GM19035 (cell line): ENCODE data around the gene USP11.

Experiments used
- ATAC-seq: cut with Tn5 transposase; IDR thresholded peaks from one replicate; pipeline ENCODE4 v1.9.1; 2021; ENCODE audit not compliant: unreplicated experiment

Gene USP11

GRCh38 chrX:47202877-47203276 is 29.9 kb upstream of the USP11 start:
- ATAC-seq: no peak

DNA sequence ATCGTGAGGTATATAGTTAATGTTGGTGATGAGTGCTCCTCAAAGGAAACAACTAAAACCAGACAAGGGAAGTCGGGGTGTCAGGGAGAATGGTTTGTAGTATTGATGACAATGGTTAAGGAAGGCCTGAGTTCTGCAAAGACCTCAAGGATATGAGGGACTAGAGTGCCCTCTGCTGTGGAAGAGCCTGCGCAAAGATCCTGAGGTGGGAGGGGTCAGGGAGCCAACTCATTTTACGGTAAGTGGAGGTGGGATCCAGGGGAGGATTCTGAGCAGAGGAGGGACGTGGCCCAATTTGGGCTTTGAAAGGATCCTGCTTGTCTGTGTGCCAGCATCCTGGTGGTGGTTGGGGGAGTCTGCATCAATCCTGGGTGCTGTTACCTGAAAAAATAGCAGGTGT is 27.8 kb upstream of the USP11 start:
- ATAC-seq: no peak

- no peak for ATAC-seq
Measured at GRCh38 chrX:47206316-47206715, 26.5 kb upstream of the USP11 start.

DNA sequence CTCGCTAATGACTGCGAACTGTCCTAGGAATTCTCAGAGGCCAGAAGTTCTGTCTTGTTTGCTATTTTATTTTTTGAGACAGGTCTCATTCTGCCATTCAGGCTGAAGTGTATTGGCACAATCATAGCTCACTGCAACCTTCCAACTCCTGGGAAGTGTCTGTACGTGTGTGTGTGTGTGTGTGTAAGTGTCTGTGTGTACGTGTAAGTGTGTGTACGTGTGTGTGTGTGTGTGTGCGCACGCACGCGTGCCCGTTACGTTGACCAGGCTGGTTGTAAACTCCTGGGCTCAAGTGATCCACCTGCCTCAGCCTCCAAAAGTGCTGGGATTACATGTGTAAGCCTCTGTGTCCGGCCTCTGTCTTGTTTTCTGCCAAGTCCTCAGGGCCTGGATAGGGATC is 24.7 kb upstream of the USP11 start:
- ATAC-seq: no peak

- ATAC-seq: no peak
Measured at GRCh38 chrX:47209508-47210238, 23.1 kb upstream of the USP11 start.

GRCh38 chrX:47210661-47211425 is 22.0 kb upstream of the USP11 start:
- no peak for ATAC-seq

GRCh38 chrX:47212381-47213293 is 20.2 kb upstream of the USP11 start:
- ATAC-seq: no peak

- no peak for ATAC-seq
Measured at GRCh38 chrX:47214435-47215077, 18.3 kb upstream of the USP11 start.

- ATAC-seq: no peak
Measured at GRCh38 chrX:47215291-47215900, 17.4 kb upstream of the USP11 start.

DNA sequence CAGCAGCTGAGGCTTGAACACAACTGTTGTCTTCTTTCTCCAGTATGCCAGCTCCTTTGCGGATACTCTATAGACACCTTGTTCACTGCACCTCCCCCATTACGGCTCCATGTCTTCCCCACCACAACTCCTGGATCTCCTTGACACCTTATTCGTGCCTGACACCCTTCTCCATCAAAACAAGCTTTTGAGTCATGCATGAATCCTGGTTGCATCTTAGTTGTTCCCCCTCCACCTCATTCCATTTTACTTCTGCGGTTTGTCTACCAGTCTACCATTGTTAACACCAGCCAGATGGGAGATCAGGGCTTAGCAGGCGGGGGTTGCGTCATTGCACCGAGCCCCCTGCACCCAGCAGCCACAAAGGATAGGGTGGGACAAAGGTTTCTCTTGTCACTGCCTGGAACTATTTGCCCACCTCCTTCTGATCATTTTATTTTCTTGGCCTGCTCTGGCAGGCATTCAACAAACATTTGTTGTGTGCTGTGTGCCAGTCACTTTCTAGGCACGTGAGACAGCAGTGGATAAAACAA is 16.4 kb upstream of the USP11 start:
- ATAC-seq: no peak

DNA sequence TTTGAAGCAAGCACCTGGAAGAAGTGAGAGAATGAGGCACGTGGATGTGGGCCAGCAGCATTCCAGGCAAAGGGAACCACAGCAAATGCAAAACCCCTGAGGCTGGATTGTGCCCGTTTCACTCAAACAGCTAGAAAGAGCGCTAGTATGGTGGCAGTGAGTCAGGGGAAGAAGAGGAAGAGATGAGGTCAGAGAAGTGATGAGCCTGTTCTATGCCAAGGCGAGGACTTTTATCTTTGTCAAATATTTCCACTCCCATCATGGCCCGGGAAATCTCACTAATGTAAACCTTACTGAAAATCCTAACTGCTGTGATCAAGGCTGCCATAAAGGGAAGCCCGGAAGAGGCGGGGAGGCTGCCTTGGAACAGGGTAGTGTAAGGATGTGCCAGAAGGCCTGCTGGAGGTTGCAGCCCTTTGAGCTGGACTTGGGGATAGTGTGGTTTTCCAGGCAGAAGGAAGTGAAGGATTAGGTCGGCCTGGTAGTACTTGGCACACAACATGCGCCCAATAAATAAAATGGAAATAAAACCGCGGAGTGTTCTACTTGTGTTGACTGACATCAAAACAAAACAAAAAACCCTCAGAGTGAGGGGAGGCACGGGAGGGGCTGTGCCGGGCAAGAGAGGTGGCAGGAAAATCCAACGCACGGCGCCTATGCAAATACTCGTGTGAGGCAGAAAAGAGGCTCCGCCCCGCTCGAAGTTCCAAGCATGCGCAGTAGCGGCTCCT is 15.5 kb upstream of the USP11 start:
- no peak for ATAC-seq

- ATAC-seq: peak; percentile 91
Measured at GRCh38 chrX:47217852-47218279, 14.9 kb upstream of the USP11 start.

DNA sequence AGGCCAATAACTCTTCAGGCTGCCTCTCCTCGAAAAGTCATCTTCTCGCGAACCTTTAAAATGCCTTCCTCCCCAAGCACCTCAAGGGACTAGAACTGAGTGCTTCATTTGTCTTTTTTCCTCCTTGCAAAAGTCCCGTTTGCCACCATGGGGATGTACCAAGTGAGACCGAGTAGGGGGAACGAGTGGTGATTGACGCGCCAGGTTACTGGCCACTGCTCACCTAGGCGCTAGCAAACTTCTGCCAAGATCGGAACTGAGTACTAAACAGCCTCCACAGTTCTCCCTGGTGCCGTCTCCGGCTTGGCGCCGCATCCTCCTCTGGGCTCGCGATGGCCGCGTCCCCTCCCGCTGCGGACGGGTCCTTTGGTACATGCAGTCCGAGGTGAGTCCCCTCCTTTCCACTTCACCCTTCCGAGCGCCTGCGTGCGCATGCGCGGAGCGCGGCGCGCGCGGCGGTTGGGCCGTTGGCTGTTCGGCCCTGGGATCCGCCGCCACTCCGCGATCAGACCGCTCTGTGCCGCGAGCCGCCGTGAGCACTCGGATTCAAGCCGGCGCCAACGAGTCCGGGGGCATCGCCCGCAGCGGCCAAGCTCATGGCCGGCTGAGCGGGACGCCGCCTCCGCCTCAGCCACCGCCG is 14.4 kb upstream of the USP11 start, which contains the start of gene CDK16:
CDK16 (plus strand) TSS at position 402 of the 640 bp plus-strand sequence. CDS start 4,877 bp downstream, outside the sequence.
- peak; percentile 42 for ATAC-seq

GRCh38 chrX:47218920-47219815 is 13.6 kb upstream of the USP11 start:
- ATAC-seq: no peak

DNA sequence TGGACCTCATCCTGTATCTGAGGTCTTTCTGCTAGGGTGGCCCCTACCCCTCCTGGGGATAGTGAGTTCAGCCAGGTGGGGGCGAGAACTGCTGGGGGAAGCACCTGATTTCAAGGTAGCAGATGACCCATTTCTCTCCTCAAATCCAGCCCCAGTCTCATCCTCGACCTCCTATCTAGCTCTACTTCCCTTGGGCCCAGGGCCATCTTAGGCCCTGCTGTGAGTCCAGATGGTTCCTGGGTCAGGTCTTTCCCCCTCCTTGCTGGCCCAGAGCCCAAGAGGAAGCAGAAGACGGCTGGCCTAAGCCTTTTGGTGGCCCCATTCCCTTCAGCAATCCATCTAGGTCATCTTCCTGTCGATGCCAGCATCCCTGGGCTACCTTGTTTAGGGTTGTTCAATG is 11.1 kb upstream of the USP11 start:
- no peak for ATAC-seq

DNA sequence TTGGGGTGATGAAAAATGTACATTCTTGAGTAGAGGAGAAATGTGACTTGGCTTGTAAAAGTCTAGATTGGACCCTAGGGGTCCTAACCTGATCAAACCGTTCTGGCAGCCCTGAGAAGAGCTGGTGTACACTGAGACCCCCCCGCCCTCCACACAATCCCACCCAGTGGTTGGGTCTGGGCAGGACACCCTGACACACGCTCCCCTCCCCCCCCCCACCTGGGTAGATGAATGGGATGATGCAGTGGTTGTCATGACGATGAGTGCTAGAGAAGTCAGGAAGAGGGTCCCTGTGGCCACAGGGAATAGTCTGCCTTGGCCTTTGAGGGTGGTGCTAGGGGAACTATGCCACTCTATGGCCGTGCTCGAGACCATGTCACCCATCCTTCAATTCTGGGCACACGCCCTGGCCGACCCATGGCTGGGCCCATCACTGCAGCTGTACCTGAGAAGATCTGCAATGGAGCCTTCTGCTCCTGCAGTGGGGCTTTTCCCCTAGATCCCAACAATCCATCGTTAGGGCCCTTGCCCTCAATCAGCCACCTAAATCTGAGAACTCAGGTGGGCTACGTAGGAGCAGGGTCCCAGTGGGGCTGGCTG is 10.0 kb upstream of the USP11 start:
- ATAC-seq: no peak

GRCh38 chrX:47223476-47224250 is 9.1 kb upstream of the USP11 start:
- no peak for ATAC-seq
